Skeletal muscle cell (primary cell): ENCODE measurements around the gene NOS3.

Source experiments
- DNase-seq: peaks from one replicate; pipeline ENCODE4 v3.0.0-alpha.2; 2010; ENCODE audit warnings: low read depth
- H3K4me3 ChIP-seq: 2 replicates; pipeline ENCODE4 v1.5.1; 2011; ENCODE audit warnings: low read depth, mild to moderate bottlenecking, control low read depth, low read length, moderate library complexity

The NOS3 gene

DNA sequence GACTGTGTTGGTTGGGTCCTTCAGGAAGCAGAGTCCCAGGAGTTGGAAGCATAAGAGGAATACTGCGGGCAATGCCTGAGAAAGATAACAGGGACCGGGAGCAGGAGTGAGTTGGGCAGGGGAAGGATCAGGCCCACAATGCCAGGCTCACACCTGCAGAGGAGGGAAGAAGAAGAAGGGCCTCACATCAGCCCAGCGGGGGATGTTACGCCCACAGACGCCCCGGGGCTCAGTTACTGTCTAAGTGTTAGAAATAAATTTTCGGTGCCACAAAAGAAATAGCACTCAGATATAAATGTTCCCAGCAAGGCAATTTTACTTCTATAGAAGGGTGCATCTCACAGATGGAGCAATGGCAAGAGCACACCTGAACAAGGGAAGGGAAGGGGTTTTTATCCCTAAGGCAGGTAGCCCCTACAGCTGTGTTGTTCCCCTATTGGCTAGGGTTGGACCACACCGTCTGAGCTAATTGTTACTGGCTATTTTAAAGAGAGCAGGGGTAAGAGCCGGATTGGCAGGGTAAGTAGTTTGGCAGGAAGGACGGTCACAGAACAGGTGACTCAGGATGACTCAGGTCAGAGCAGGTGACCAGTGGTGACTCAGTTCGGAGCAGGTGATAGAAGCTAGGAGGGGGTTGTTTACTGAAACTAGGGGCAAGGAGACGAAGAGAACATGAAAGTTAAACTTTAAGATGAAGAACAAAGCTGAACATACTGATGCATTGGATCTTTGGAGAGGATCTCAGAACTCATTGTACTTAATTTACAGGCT is at the start of gene NOS3:
TSS of gene NOS3 (plus strand) at position 602 of the 771 bp plus-strand sequence. CDS start 2,787 bp downstream, outside the sequence.
- no peak for DNase-seq
- H3K4me3 ChIP-seq: no peak within 1 kb of the TSS

DNA sequence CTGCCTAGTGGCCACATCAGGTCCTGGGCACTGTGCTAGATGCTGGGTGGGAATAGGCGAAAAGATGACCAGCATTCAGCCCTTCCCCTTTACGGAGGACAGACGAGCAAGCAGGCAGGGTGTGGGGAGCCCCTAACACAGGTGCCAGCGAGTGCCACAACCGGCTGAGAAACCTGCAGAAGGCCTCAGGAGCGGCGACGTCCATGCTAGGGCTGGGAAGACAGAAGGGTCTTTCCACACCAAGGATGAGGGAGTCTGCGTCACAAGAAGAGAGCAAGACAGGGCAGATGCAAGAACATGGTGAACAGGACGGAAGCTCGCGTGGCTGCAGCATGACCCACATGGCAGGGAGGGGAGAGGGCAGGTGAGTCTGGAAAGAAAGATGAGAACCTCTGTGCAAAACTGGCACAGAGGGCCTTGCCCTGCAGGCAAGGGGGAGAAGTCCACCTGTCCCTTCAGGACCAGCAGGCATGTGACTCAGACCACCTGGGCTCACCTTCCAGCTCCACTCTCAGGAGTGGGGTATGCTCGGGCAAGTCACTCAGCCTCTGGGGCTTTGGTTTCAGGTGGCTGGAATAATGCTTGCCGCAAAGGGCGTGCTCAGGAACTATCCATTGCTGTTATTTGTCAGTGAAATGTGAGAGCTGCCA is 49.3 kb upstream of the NOS3 start:
- H3K4me3 ChIP-seq: no peak overlapping the region
- DNase-seq: no peak

DNA sequence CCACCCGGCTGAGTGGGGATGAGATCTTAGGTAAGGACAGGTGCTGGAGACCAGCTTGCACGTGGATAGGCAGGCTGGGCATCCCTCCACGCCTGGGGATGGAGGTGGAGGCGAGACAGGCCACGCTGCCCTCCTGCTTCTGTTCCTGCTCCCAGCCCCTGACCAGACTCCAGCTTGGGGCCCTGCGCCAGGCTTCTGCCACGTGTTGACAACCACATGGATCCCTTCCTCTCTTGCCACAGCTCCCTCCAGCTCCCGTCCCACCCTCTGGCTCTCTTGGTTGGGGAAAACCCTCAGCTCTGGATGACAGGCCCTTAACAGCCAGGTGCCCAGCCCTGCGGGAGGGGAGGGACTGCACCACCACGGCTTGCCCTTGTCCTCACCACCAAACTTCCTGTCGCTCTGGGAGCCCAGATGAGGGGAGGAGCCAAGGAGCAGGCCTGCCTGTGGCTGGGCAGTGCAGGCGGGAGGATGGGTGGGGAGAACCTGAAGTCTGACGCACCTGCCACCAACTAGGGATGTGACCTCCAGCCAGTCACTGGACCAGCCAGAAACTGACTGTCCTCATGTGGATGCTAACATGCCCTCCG is 48.7 kb upstream of the NOS3 start:
- no peak for DNase-seq

DNA sequence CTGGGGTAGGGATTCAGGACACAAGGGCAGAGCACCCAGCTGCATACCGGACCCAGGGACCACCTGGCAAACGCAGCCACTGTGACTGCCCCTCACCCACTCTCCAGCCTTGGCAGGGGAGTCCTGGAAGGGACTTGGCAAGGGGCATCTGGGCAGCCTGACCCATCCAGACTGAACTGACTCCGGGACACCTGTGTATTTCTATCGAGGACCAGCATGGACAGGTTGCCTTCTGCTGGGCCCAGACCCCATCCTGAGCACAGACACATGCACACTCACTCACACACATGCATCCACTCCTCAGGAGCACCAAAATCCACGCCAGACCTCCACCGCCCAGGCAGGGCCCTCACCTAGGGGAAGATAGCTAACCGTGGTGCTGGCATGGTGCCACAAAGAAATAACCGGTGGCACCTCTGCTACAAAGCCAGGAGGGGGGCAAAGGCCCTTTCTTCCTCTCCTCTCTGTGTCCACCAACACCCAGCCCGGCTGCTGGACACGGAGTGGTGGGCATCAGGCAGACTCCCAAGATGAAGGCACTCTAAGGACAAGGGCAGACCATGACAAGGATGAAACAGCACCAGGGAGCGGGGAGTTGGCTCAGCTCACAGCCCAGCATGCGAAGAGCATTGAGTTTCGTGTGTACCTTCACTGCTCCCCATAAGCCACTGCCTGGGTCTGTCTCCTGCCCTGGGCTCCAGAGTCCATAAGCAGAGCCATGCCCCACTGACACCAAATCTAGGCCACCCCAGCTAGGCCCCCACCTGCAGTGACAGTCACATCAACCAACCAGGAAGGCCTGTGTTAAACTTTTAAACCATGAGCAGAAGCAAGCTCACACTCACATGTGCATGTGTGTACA is 48.0 kb upstream of the NOS3 start:
- DNase-seq: no peak
- H3K4me3 ChIP-seq: no peak overlapping the region

More for the DNA sequence above, 48.7 kb upstream of the NOS3 start:
- no peak overlapping the region for H3K4me3 ChIP-seq

DNA sequence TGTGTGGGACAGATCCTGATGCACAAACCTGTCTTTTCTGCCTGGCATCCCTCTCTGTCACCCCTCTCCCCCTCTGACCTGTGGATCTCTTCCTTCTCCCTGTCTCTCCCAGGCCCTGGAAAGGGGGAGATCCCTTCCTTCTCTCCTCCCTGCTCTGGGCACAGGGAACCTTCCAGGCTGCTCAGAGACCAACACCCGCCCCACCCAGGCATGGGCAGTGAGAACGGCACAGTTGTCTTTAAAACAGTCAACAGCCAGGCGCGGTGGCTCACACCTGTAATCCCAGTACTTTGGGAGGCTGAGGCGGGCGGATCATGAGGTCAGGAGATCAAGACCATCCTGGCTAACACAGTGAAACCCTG is 47.4 kb upstream of the NOS3 start:
- no peak overlapping the region for H3K4me3 ChIP-seq
- no peak for DNase-seq

DNA sequence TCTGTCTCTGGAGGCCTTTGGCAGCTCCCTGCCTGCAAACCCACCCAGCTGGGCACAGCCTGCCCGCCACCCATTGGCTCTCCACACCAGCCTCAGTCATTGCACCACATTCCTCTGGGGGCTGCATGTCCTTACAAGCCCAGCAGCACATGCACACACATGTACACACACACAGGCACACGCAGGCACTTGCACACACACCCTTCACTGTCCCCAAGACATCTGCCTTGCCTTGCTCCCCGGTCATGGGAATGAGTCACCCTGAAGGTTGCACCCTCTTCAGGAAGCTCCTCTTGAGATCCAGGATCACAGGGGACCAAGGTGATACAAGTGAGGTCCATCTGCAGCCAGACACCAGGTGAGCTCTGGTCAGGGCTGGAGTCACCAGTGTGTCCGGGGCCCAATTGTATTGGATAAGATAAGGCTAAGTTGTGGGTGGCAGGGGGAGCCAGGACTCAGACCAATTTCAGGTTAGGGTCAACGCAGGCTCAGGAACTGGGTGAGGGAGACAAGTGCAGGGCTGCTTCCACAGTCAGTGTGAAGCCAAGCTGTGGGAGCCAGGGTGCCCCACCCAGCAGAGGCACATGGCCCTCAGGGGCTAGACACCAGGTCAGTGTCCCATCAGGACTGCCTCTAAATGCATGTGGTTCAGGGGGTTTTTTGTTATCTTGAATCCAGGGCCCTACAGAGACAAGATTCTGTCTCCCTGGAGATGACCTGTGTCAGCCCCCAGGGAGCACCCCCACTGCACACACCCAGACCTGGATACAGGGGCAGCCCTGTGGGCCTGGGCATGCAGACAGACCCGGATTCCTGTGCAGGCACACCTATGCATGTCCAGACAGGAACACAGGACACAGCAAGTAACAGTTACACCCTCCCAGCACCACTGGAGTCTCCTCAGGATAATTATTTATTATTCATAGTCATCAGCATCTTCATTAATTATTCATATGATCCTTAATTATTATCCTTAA is 46.5 kb upstream of the NOS3 start:
- H3K4me3 ChIP-seq: no peak overlapping the region
- DNase-seq: no peak

DNA sequence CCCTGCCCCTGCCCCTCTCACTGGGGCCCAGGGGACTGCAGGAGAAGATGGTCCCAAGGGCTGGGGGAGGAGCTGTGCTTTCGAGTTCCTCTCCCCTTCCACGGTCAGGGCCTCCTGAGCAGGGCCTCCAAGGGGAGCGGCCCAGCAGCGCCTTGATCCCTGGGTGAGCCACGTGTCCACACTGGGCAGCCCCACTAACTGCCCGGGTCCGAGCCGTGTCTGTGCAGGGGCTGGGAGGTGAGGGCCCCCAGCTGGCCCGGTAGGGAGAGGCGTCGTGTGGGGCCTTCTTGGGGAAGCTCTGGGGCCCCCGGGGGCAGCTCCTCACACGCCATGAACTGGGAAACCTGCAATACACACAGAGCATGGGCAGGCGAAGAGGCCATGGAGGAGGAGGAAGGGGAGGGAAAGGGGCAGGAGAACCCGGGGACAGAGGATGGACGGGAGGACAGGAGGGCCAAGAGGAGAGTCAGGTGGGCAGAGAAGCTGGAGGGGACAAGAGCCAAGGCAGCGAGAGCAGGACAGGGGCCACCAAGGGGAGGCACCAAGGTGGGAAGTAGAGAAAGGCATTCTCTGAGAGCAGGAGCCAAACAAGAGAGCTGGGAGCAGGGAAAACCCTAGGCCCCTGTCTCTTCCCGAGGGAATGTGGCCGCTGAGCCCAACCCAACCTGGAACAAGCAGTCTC is 45.5 kb upstream of the NOS3 start:
- H3K4me3 ChIP-seq: no peak overlapping the region
- DNase-seq: no peak

DNA sequence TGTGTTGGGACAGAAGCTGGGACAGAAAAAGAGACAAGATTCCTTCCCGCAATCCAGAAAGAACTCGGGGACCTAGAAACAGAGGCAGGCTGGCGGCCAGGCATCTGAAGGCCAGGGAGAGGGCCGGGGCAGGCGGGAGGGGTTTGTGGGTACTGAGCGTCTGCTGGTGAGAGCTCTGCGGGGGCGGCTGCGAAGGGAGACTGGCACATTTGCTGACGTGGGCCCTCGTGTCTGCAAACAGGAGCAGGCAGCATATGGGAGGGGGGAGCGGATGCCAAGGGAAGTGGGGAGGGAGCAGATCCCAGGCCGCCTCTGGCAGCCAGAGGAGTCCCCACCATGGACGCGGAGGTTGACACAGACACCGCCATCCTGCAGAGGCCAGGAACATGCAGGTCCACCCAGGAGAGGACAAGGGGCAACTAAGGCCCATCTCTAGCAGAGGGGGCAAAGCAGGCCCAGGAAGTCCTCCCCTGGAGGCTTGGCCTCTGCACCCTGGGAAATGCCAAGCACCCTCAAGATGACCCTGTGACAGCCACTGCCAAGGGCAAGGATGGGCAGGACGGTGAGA is 44.9 kb upstream of the NOS3 start:
- H3K4me3 ChIP-seq: no peak overlapping the region
- DNase-seq: no peak

DNA sequence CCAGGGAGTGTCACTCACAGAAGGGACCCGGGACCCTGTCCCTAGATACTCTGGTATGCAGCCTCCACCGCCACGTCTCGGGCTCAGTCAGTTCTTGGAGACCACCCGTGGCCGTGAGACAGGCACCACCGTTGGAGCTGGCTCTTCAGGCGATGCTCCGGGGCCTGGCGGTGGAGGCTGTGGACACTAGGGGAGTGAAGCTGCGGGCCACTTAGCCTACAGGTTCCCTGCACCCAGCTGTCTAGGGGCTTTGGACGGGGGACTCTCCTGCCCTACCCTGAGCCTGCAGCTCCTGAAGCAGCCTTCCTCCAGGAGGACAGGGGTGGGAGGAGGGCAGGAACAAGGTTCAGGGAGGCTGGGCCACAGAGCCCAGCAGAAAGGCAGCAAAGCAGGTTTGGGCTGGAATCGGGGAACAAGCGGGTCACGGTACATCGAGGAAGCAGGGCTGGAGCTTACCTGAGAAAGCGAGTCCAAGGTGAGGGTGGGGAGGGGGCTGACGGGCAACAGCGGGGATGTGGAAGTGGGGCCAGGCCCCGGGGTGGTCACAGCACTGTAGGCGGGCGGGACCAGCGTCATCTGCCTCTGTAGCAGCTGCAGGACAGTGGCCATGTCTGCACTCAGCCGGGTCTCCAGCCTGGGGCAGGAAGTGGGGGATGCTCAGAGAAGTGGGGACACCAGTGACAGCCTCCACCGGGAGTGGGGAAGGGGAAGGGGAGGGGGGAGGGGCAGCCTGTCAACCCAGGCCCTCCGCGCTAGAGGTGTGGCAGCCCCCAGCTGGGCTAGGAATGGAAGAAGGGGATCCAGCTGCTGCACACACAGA is 44.2 kb upstream of the NOS3 start:
- no peak overlapping the region for H3K4me3 ChIP-seq
- DNase-seq: no peak

DNA sequence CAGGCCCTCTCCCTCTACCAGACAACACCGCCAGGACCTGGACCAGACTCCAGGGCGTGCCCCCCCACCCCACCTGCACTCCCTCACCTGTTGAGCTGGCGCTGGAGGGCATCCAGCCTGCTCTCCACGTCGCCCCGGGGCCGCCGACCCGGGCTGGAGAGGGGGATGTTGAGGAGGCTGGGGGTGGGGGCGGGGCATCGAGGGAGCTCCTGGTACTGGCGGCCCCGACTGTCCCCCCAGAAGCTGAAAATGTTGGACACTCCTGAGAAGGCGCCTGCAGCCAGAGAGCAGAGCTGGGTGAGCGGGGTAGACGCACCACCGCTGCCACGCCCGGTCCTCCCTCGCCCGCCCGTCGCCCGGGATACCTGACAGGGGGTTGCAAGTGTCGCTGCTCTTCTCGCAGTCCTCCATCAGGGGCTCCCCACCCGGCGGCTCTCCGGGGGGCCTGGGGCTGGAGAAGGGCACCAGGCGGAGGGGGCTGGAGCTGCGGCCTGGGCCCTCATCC is 43.5 kb upstream of the NOS3 start:
- H3K4me3 ChIP-seq: no peak overlapping the region
- DNase-seq: no peak

DNA sequence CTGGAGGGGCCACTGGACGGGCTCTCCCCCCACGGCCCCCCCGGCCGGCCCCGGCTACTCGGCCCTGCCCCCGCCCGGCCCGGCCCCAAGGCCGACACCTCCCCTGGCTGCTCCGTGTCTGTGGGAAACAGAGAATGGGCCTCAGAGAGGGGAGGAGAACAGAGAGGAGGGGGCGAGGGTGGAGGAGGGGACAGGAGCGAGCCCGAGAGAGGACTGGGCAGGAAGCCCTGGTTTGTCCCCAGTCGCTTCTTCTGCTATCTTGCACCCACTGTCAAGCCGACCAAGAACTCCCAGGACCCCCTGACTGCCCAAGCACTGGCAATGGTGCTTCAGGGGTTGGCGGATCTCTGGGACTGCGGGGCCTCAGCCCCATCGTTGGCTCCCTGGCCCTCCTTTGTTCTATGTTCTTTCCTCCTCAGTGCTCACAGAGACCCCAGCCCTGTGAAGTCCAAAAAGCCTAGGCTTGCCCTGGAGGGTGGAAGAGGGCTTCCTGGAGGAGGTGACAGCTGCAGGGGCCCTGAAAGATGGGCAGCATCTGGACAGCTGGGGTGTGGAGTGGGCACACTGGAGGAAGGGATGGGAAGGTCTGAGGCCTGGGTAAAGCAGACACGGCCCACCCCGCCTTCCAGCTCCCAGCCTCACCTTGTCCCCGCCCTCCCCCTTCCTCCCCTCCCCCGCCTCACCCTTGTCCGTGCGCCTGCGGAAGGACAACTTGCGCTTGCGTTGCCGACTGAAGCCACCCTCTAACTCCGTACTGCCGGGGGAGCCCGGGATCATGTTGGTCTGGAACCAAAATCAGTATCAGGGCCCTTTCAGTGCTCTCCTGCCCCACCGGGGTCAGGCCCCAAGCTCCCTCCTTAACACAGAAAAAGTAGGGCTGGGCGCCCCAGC is 42.8 kb upstream of the NOS3 start:
- DNase-seq: no peak
- H3K4me3 ChIP-seq: no peak overlapping the region

DNA sequence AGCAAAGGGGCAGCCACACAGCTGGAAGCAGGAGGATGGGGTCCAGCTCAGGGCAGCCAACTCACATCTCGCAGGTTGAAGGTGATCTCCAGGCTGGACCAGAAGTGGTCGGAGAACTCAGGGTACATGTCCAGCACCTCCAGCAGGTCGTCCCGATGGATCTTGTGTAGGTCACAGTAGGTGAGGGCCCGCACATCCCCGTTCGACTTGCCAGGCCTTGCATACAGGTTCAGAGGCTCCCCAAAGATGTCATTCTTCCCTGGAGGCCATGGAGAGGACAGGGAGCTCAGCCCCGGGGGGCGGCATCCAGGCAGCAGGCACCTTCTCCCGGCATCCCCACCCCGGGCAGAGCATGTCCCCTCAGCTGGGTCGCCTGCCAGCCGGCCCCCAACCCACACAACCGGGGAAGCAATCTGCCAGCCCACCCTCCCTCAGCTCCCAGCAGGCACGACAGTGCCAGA is 42.0 kb upstream of the NOS3 start:
- no peak overlapping the region for H3K4me3 ChIP-seq
- no peak for DNase-seq

DNA sequence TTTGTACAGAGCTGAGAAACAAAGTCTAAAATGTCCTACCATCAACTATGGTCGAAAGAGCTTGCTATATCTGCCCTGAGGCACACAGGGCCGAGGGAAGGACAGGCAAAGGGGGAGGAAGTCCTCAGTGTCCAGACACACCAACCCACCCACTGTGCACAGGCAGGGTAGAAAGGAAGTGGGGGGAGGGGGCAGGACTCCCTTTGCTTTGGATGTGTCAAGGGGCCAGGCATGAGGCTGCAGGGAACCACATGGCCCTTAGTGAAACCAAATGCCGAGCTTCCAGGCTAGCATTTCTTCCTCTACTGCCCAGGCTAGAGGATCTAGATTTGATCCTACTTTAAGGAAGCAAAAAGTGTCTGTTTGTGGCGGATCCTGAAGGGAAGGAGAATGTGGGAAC is 41.3 kb upstream of the NOS3 start:
- no peak for DNase-seq
- H3K4me3 ChIP-seq: no peak overlapping the region

DNA sequence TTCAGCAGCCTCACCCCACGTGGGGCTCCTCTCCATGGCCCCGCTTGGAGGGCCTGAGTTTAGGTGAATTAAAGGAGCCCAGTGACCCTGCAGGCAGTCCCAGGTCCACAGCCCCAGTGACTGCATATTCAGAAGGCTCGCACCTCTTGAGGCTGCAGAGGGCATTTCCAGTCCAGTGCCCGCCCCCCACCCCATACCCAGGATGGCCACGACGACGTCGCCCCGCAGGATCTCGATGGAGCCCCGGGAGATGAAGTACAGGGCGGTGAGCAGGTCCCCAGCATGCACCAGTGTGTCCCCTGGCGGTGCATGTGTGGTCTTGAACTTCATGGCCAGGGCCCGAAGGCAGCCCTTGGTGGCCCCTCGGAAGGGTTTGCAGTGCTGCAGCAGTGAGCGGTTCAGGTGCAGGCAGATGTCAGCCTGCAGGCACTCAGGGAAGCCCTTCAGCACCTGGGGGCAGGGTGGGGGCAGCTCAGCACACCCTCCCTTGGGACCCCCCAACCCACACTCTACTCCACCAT is 40.8 kb upstream of the NOS3 start:
- no peak overlapping the region for H3K4me3 ChIP-seq
- no peak for DNase-seq

DNA sequence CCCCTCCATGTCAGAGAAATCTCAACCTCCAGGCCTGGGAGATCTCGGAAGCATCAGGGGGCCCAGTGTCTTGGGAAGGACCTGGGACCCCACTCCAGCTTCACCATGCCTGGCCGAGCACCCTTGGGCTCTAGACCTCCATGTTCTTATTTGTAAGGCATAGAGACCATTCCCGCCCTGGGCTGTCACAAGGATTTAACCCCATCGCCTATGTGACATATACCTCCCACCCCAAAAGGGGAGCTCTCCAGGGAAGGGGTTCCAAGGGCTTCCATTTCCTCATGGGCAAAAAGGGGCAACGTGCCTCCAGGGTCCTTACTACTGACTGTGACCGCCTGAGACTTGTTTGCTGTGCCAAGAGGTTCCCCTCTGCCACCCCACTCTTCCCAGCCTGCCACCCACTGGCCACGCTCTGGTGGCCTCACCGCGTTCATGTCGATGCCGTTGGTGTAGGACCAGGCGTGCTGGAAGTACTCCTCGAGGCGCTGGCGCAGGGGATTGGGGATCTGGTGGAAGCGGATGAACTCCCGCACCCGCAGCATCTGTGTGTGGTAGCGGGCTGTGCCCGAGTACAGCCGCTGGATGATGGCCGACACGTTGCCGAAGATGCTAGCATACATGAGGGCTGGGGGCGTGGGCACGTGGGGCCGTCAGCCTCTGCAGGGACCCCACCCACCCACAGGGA is 40.2 kb upstream of the NOS3 start:
- DNase-seq: no peak

More for the DNA sequence above, 40.2 kb upstream of the NOS3 start:
- no peak overlapping the region for H3K4me3 ChIP-seq
